Measurements from ENCODE around the gene AP2M1. TPM values are rescaled to one million over a fixed set of nuclear protein-coding genes. Genes with fewer than 3 reads are reported as not detected.

Gene AP2M1
- total RNA-seq, 3 donors from 2014 or later (not counting 1 experiment from before 2014, with no cell fraction given) = 157 to 188 (median 168) TPM

- DNase-seq (no peak), ATAC-seq (peak; percentile 22 to 43 (median 24))
- Mint-ChIP-seq H3K27ac (peak within 1 kb of the TSS; percentile 86 to 96), H3K36me3 (peaks cover 9% of the 10 kb centered on the region), H3K27me3 (ENCODE audit: low read depth in 2 of 2) (no peaks in the 10 kb centered on the region), H3K9me3 (no peaks in the 10 kb centered on the region), H3K4me1 (peaks cover 36 to 40% of the 10 kb centered on the region in 2 donors), H3K4me3 (peak within 1 kb of the TSS; percentile 97)
- H3K4me3 ChIP-seq (ENCODE audit: low read length) = peak within 1 kb of the TSS; percentile 81
- WGBS (ENCODE audit: insufficient coverage) = 1% methylated on average over 44 of the region's 45 CpGs
- peak within 1 kb of the TSS; percentile 74 for H3K27ac ChIP-seq (ENCODE audit: low read length)
- TF ChIP-seq CTCF (IDR thresholded peaks at IDR 0.05) = no peak
- H3K9me3 ChIP-seq (ENCODE audit: control insufficient read depth, insufficient read depth, low read length) = no peaks in the 10 kb centered on the region
- H3K36me3 ChIP-seq (ENCODE audit: control insufficient read depth, insufficient read depth, low read length) = peaks cover 55% of the 10 kb centered on the region
- peaks cover 28% of the 10 kb centered on the region for H3K4me1 ChIP-seq (ENCODE audit: control insufficient read depth, insufficient read depth, low read length)
- intact Hi-C loops (cut with micrococcal nuclease) = loop anchor here (1.0 to 2.0 kb wide), 2 partner anchors 12 to 112 kb away; partner anchors contain the start of genes AP2M1 and PSMD2
- no peaks in the 10 kb centered on the region for H3K27me3 ChIP-seq (ENCODE audit: control insufficient read depth, insufficient read depth, low read length)
Observed at GRCh38 chr3:184186184-184186901, 11.7 kb downstream of the AP2M1 start, which contains the start of gene ABCF3. ABCF3 (plus strand) TSS chr3:184186199; CDS start chr3:184186208, 9 bp downstream.

GRCh38 chr3:184186902-184187207, 12.2 kb downstream of the AP2M1 start:
- 31% methylated on average over 3 of the region's 3 CpGs for WGBS (ENCODE audit: insufficient coverage)
- ATAC-seq (no peak), DNase-seq (no peak)
- no peaks in the 10 kb centered on the region for H3K9me3 Mint-ChIP-seq
- no peaks in the 10 kb centered on the region for H3K27me3 Mint-ChIP-seq (ENCODE audit: low read depth in 2 of 2)
- peaks cover 36 to 40% of the 10 kb centered on the region in 2 donors for H3K4me1 Mint-ChIP-seq
- Histone ChIP-seq H3K4me3 (ENCODE audit: low read length) (peak overlapping the region; percentile 81), H3K36me3 (ENCODE audit: control insufficient read depth, insufficient read depth, low read length) (peaks cover 54% of the 10 kb centered on the region), H3K27ac (ENCODE audit: low read length) (peak overlapping the region; percentile 74), H3K27me3 (ENCODE audit: control insufficient read depth, insufficient read depth, low read length) (no peaks in the 10 kb centered on the region), H3K9me3 (ENCODE audit: control insufficient read depth, insufficient read depth, low read length) (no peaks in the 10 kb centered on the region), H3K4me1 (ENCODE audit: control insufficient read depth, insufficient read depth, low read length) (peaks cover 28% of the 10 kb centered on the region)
- peak overlapping the region; percentile 86 to 96 for H3K27ac Mint-ChIP-seq
- H3K4me3 Mint-ChIP-seq = peak overlapping the region; percentile 97
- intact Hi-C loops (cut with micrococcal nuclease) = loop anchor here (1.0 to 2.0 kb wide), 2 partner anchors 13 to 112 kb away; partner anchors contain the start of genes AP2M1 and PSMD2
- peaks cover 9% of the 10 kb centered on the region for H3K36me3 Mint-ChIP-seq
- no peak for TF ChIP-seq CTCF (IDR thresholded peaks at IDR 0.05)

- no peak overlapping the region for H3K27ac Mint-ChIP-seq
- Histone ChIP-seq H3K4me1 (ENCODE audit: control insufficient read depth, insufficient read depth, low read length) (peaks cover 28% of the 10 kb centered on the region), H3K9me3 (ENCODE audit: control insufficient read depth, insufficient read depth, low read length) (no peaks in the 10 kb centered on the region), H3K36me3 (ENCODE audit: control insufficient read depth, insufficient read depth, low read length) (peaks cover 53% of the 10 kb centered on the region), H3K4me3 (ENCODE audit: low read length) (no peak overlapping the region), H3K27ac (ENCODE audit: low read length) (no peak overlapping the region), H3K27me3 (ENCODE audit: control insufficient read depth, insufficient read depth, low read length) (no peaks in the 10 kb centered on the region)
- peaks cover 36 to 40% of the 10 kb centered on the region in 2 donors for H3K4me1 Mint-ChIP-seq
- intact Hi-C loops (cut with micrococcal nuclease) = no loop called here
- peaks cover 9% of the 10 kb centered on the region for H3K36me3 Mint-ChIP-seq
- DNase-seq (no peak), ATAC-seq (no peak)
- peak overlapping the region; percentile 97 for H3K4me3 Mint-ChIP-seq
- H3K27me3 Mint-ChIP-seq (ENCODE audit: low read depth in 2 of 2) = no peaks in the 10 kb centered on the region
- H3K9me3 Mint-ChIP-seq = no peaks in the 10 kb centered on the region
- no peak for TF ChIP-seq CTCF (IDR thresholded peaks at IDR 0.05)
- 96% methylated on average over 17 of the region's 17 CpGs for WGBS (ENCODE audit: insufficient coverage)
Observed at GRCh38 chr3:184188080-184188479, 13.4 kb downstream of the AP2M1 start.

Data from natural killer cell (primary cell).